Uterus (tissue), 2 donors: Measurements from ENCODE around the gene PPP1R3F.

Experiments used
- CTCF ChIP-seq, 4 experiments: fragments of 200-600 bp in 2 of 4; fragments of 450-650 bp in 2 of 4; sonication (generic) in 2 of 4; IDR thresholded peaks; one replicate each; pipeline ENCODE4 v1.5.1; 2016 to 2019; ENCODE audit warnings: antibody characterized with exemption in 4 of 4, mild to moderate bottlenecking in 2 of 4, moderate library complexity in 1 of 4
- POLR2A ChIP-seq, 2 donors: fragments of 450-650 bp; IDR thresholded peaks; one replicate each; pipeline ENCODE4 v1.6.1; 2016; ENCODE audit warnings: antibody characterized with exemption in 2 of 2, mild to moderate bottlenecking in 1 of 2, moderate library complexity in 1 of 2

GRCh38 chrX:49227726-49228125 is 41.9 kb upstream of the PPP1R3F start:
- TF ChIP-seq CTCF (IDR thresholded peaks at IDR 0.05) (no peak), POLR2A (IDR thresholded peaks at IDR 0.05) (no peak)
